Measurements from ENCODE around the gene NSMCE1. TPM values are rescaled to one million over a fixed set of nuclear protein-coding genes. Genes with fewer than 3 reads are reported as not detected.
"Not testable (repeated sequence)": the region's sequence is repeated elsewhere in the genome, so short reads cannot be mapped to it uniquely, and the experiment has no call there.

Gene NSMCE1
- total RNA-seq, 1 experiment from 2014 or later = 106 TPM

GRCh38 chr16:27202923-27203506, 65.6 kb downstream of the NSMCE1 start:
- intact Hi-C loops (cut with micrococcal nuclease) = loop anchor here (1.0 to 2.0 kb wide), 2 partner anchors 28 to 48 kb away; no protein-coding TSS in a partner anchor
- POLR2A ChIA-PET = interaction anchor here (0.6 to 2.0 kb wide), 14 partner anchors 9 to 1944 kb away, joined by 3 to 11 read pairs (median 4); partner anchors contain the start of gene NSMCE1
- H3K36me3 Mint-ChIP-seq (ENCODE audit: insufficient read depth, unreplicated experiment) = no peaks in the 10 kb centered on the region

GRCh38 chr16:27200914-27201313, 67.7 kb downstream of the NSMCE1 start:
- H3K4me1 Mint-ChIP-seq (ENCODE audit: insufficient read depth, unreplicated experiment); DNase-seq (ENCODE audit: unreplicated experiment); BruUV-seq (replicated peaks); CTCF ChIA-PET; POLR2A ChIA-PET; H3K27ac Mint-ChIP-seq (ENCODE audit: low read depth, unreplicated experiment); H3K36me3 Mint-ChIP-seq (ENCODE audit: insufficient read depth, unreplicated experiment); H3K9me3 Mint-ChIP-seq (ENCODE audit: unreplicated experiment); H3K4me3 Mint-ChIP-seq (ENCODE audit: unreplicated experiment); intact Hi-C loops (cut with micrococcal nuclease): not testable (repeated sequence)
- H3K27me3 Mint-ChIP-seq (ENCODE audit: insufficient read depth, unreplicated experiment) = peaks cover 19% of the 10 kb centered on the region

More at GRCh38 chr16:27202923-27203506, 65.6 kb downstream of the NSMCE1 start:
- TF ChIP-seq CTCF (IDR thresholded peaks at IDR 0.05; ENCODE audit: unreplicated experiment) = no peak
- H3K4me3 Mint-ChIP-seq (ENCODE audit: unreplicated experiment) = peak overlapping the region; percentile 95
- CTCF ChIA-PET = interaction anchor here (1.2 to 2.9 kb wide), 5 partner anchors 31 to 165 kb away, joined by 3 to 14 read pairs (median 6); no protein-coding TSS in a partner anchor
- peak overlapping the region; percentile 100 for H3K27ac Mint-ChIP-seq (ENCODE audit: low read depth, unreplicated experiment)
- peaks cover 10% of the 10 kb centered on the region for H3K4me1 Mint-ChIP-seq (ENCODE audit: insufficient read depth, unreplicated experiment)
- no peaks in the 10 kb centered on the region for H3K9me3 Mint-ChIP-seq (ENCODE audit: unreplicated experiment)
- DNase-seq (ENCODE audit: unreplicated experiment) = no peak
- BruUV-seq (replicated peaks) = TSS peak; percentile 82
- H3K27me3 Mint-ChIP-seq (ENCODE audit: insufficient read depth, unreplicated experiment) = peaks cover 5% of the 10 kb centered on the region

- Mint-ChIP-seq H3K9me3 (ENCODE audit: unreplicated experiment) (no peaks in the 10 kb centered on the region), H3K27ac (ENCODE audit: low read depth, unreplicated experiment) (no peak overlapping the region), H3K36me3 (ENCODE audit: insufficient read depth, unreplicated experiment) (no peaks in the 10 kb centered on the region), H3K4me3 (ENCODE audit: unreplicated experiment) (no peak overlapping the region), H3K4me1 (ENCODE audit: insufficient read depth, unreplicated experiment) (peaks cover 19% of the 10 kb centered on the region), H3K27me3 (ENCODE audit: insufficient read depth, unreplicated experiment) (peaks cover 19% of the 10 kb centered on the region)
- ChIA-PET CTCF (interaction anchor here (1.0 to 1.3 kb wide), 2 partner anchors 48 to 168 kb away, joined by 3 read pairs; no protein-coding TSS in a partner anchor), POLR2A (no interaction called here)
- no TSS peak for BruUV-seq (replicated peaks)
- no peak for DNase-seq (ENCODE audit: unreplicated experiment)
- no peak for TF ChIP-seq CTCF (IDR thresholded peaks at IDR 0.05; ENCODE audit: unreplicated experiment)
- intact Hi-C loops (cut with micrococcal nuclease) = no loop called here
These were observed 68.8 kb downstream of the NSMCE1 start for GRCh38 chr16:27199736-27200135.

- H3K27ac Mint-ChIP-seq (ENCODE audit: low read depth, unreplicated experiment) = no peak overlapping the region
- no peak for DNase-seq (ENCODE audit: unreplicated experiment)
- peaks cover 19% of the 10 kb centered on the region for H3K27me3 Mint-ChIP-seq (ENCODE audit: insufficient read depth, unreplicated experiment)
- CTCF ChIA-PET = interaction anchor here (0.6 to 1.3 kb wide), 3 partner anchors 21 to 168 kb away, joined by 3 to 4 read pairs (median 3); no protein-coding TSS in a partner anchor
- no peaks in the 10 kb centered on the region for H3K36me3 Mint-ChIP-seq (ENCODE audit: insufficient read depth, unreplicated experiment)
- no peak for TF ChIP-seq CTCF (IDR thresholded peaks at IDR 0.05; ENCODE audit: unreplicated experiment)
- POLR2A ChIA-PET = interaction anchor here (0.6 kb wide), 1 partner anchor 777 kb away, joined by 3 read pairs; no protein-coding TSS in a partner anchor
- H3K4me1 Mint-ChIP-seq (ENCODE audit: insufficient read depth, unreplicated experiment) = peaks cover 16% of the 10 kb centered on the region
- no TSS peak for BruUV-seq (replicated peaks)
- H3K9me3 Mint-ChIP-seq (ENCODE audit: unreplicated experiment) = no peaks in the 10 kb centered on the region
- H3K4me3 Mint-ChIP-seq (ENCODE audit: unreplicated experiment) = no peak overlapping the region
- intact Hi-C loops (cut with micrococcal nuclease) = no loop called here
These were observed 69.4 kb downstream of the NSMCE1 start for GRCh38 chr16:27199235-27199586.

Measured in MCF 10A (cell line).